HepG2 (cell line): ENCODE data around the gene B4GALT2. TPM values are rescaled to one million over a fixed set of nuclear protein-coding genes. Genes with fewer than 3 reads are reported as not detected.

Source experiments
- CENPX ChIP-seq: sonication (generic); formaldehyde crosslinking; IDR thresholded peaks from 2 replicates; pipeline ENCODE4 v1.9.0; 2021; ENCODE audit warnings: mild to moderate bottlenecking, missing genetic modification reagents, moderate library complexity
- FOXA3 ChIP-seq: IDR thresholded peaks from 2 replicates; pipeline ENCODE4 v1.6.1; 2016; ENCODE audit warnings: missing genetic modification reagents, missing compliant biosample characterization
- HCFC1 ChIP-seq: fragments of 150-350 bp; IDR thresholded peaks from 2 replicates; pipeline ENCODE4 v1.6.1; 2014; ENCODE audit warnings: low read depth, low read length
- MIER2 ChIP-seq: IDR thresholded peaks from 2 replicates; pipeline ENCODE4 v1.6.1; 2016; ENCODE audit warnings: missing biosample characterization, missing genetic modification reagents
- POLR2AphosphoS5 ChIP-seq: IDR thresholded peaks from 2 replicates; pipeline ENCODE4 v1.6.1; 2012; ENCODE audit warnings: low read depth, low read length
- ZFP1 ChIP-seq: IDR thresholded peaks from 2 replicates; pipeline ENCODE4 v1.6.1; 2016
- ZNF552 ChIP-seq: sonication (generic); formaldehyde crosslinking; IDR thresholded peaks from 2 replicates; pipeline ENCODE4 v1.9.0; 2022; ENCODE audit warnings: missing genetic modification reagents, mild to moderate bottlenecking, borderline replicate concordance
- ZNF660 ChIP-seq: sonication (generic); formaldehyde crosslinking; IDR thresholded peaks from 2 replicates; pipeline ENCODE4 v1.5.1; 2020; ENCODE audit warnings: mild to moderate bottlenecking, low read depth, missing genetic modification reagents, borderline replicate concordance
- ZNF713 ChIP-seq: sonication (generic); formaldehyde crosslinking; IDR thresholded peaks from 2 replicates; pipeline ENCODE4 v1.4.0; 2020; ENCODE audit warnings: mild to moderate bottlenecking, missing genetic modification reagents
- polyA plus RNA-seq, 8 experiments: library from polyadenylated mRNA; depleted of rRNA in 3 of 8; stranded (reverse) in 7 of 8; unstranded in 1 of 8; fragments of >200 nt; fragmentation: Illumina TruSeq in 4 of 8; extraction: Trizol in 4 of 8; gene quantifications; 2 replicates each; pipeline versions ENCODE4 v1.2.1 to v1.2.3, GENCODE V29; 2011 to 2016; ENCODE audit warnings: low read depth in 4 of 8, missing spikeins in 1 of 8, mixed read lengths in 1 of 8; ENCODE audit not compliant: insufficient read depth in 1 of 8
- total RNA-seq, 5 experiments: library from RNA; depleted of rRNA; stranded (reverse); fragments of >200 nt; fragmentation: Illumina TruSeq; extraction: Trizol; gene quantifications; 2 replicates each; pipeline ENCODE4 v1.2.3, GENCODE V29; 2016; ENCODE audit warnings: low read depth in 1 of 5
- TF ChIP-seq, protein P1 (sequence below): sonication (generic); formaldehyde crosslinking; IDR thresholded peaks from 2 replicates; pipeline ENCODE4 v1.5.1; 2020; ENCODE audit warnings: mild to moderate bottlenecking, missing genetic modification reagents, moderate library complexity
- TF ChIP-seq, protein P2 (sequence below): sonication (generic); formaldehyde crosslinking; IDR thresholded peaks from 2 replicates; pipeline ENCODE4 v1.5.0; 2020; ENCODE audit warnings: missing genetic modification reagents, mild to moderate bottlenecking, borderline replicate concordance
- TF ChIP-seq, protein P3 (sequence below): sonication (generic); formaldehyde crosslinking; IDR thresholded peaks from 2 replicates; pipeline ENCODE4 v1.4.0; 2020; ENCODE audit warnings: missing genetic modification reagents
- TF ChIP-seq, protein P4 (sequence below): sonication (generic); formaldehyde crosslinking; IDR thresholded peaks from 2 replicates; pipeline ENCODE4 v1.5.0; 2020; ENCODE audit warnings: mild to moderate bottlenecking, missing genetic modification reagents
- TF ChIP-seq, protein P5 (sequence below): sonication (generic); formaldehyde crosslinking; IDR thresholded peaks from 2 replicates; pipeline ENCODE4 v1.8.0; 2023; ENCODE audit warnings: mild to moderate bottlenecking, missing genetic modification reagents
- TF ChIP-seq, protein P6 (sequence below): conservative IDR thresholded peaks from 2 replicates; pipeline ENCODE4 v1.6.1; 2018; ENCODE audit warnings: missing genetic modification reagents
- TF ChIP-seq, protein P7 (sequence below): IDR thresholded peaks from 2 replicates; pipeline ENCODE4 v1.6.1; 2018; ENCODE audit warnings: missing genetic modification reagents

B4GALT2 gene
- total and polyA plus RNA-seq, 2 of the 13 experiments (the other 11 are each of a cell fraction or from before 2014, with no cell fraction given) = 41.9 to 78.0 TPM

DNA sequence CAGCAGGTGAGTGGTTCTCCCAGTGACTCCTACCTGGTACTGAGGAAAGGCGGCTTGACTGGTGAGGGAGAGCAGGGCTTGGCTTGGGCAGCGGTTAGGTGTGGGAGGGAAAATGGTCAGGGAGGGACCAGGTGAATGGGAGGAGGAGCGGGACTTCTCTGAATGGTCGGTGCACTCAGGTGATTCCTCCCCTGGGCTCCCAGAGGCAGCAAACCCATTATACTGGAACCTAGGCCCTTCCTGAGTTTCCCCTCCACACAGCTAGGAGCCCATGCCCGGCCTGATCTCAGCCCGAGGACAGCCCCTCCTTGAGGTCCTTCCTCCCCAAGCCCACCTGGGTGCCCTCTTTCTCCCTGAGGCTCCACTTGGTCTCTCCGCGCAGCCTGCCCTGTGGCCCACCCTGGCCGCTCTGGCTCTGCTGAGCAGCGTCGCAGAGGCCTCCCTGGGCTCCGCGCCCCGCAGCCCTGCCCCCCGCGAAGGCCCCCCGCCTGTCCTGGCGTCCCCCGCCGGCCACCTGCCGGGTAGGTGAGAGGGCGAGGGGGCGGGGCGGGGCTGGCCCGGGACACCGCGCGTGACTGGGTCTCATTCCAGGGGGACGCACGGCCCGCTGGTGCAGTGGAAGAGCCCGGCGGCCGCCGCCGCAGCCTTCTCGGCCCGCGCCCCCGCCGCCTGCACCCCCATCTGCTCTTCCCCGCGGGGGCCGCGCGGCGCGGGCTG is 43.1 kb upstream of the B4GALT2 start (continued):
- TF ChIP-seq, protein P1, sequence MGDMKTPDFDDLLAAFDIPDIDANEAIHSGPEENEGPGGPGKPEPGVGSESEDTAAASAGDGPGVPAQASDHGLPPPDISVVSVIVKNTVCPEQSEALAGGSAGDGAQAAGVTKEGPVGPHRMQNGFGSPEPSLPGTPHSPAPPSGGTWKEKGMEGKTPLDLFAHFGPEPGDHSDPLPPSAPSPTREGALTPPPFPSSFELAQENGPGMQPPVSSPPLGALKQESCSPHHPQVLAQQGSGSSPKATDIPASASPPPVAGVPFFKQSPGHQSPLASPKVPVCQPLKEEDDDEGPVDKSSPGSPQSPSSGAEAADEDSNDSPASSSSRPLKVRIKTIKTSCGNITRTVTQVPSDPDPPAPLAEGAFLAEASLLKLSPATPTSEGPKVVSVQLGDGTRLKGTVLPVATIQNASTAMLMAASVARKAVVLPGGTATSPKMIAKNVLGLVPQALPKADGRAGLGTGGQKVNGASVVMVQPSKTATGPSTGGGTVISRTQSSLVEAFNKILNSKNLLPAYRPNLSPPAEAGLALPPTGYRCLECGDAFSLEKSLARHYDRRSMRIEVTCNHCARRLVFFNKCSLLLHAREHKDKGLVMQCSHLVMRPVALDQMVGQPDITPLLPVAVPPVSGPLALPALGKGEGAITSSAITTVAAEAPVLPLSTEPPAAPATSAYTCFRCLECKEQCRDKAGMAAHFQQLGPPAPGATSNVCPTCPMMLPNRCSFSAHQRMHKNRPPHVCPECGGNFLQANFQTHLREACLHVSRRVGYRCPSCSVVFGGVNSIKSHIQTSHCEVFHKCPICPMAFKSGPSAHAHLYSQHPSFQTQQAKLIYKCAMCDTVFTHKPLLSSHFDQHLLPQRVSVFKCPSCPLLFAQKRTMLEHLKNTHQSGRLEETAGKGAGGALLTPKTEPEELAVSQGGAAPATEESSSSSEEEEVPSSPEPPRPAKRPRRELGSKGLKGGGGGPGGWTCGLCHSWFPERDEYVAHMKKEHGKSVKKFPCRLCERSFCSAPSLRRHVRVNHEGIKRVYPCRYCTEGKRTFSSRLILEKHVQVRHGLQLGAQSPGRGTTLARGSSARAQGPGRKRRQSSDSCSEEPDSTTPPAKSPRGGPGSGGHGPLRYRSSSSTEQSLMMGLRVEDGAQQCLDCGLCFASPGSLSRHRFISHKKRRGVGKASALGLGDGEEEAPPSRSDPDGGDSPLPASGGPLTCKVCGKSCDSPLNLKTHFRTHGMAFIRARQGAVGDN (CRISPR knock-in tag) = peak; percentile 24; the same call in 1 of the 2 replicates
- TF ChIP-seq, protein P2, sequence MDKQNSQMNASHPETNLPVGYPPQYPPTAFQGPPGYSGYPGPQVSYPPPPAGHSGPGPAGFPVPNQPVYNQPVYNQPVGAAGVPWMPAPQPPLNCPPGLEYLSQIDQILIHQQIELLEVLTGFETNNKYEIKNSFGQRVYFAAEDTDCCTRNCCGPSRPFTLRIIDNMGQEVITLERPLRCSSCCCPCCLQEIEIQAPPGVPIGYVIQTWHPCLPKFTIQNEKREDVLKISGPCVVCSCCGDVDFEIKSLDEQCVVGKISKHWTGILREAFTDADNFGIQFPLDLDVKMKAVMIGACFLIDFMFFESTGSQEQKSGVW = no peak
- TF ChIP-seq, protein P3, sequence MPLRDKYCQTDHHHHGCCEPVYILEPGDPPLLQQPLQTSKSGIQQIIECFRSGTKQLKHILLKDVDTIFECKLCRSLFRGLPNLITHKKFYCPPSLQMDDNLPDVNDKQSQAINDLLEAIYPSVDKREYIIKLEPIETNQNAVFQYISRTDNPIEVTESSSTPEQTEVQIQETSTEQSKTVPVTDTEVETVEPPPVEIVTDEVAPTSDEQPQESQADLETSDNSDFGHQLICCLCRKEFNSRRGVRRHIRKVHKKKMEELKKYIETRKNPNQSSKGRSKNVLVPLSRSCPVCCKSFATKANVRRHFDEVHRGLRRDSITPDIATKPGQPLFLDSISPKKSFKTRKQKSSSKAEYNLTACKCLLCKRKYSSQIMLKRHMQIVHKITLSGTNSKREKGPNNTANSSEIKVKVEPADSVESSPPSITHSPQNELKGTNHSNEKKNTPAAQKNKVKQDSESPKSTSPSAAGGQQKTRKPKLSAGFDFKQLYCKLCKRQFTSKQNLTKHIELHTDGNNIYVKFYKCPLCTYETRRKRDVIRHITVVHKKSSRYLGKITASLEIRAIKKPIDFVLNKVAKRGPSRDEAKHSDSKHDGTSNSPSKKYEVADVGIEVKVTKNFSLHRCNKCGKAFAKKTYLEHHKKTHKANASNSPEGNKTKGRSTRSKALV = no peak
- TF ChIP-seq, protein P4, sequence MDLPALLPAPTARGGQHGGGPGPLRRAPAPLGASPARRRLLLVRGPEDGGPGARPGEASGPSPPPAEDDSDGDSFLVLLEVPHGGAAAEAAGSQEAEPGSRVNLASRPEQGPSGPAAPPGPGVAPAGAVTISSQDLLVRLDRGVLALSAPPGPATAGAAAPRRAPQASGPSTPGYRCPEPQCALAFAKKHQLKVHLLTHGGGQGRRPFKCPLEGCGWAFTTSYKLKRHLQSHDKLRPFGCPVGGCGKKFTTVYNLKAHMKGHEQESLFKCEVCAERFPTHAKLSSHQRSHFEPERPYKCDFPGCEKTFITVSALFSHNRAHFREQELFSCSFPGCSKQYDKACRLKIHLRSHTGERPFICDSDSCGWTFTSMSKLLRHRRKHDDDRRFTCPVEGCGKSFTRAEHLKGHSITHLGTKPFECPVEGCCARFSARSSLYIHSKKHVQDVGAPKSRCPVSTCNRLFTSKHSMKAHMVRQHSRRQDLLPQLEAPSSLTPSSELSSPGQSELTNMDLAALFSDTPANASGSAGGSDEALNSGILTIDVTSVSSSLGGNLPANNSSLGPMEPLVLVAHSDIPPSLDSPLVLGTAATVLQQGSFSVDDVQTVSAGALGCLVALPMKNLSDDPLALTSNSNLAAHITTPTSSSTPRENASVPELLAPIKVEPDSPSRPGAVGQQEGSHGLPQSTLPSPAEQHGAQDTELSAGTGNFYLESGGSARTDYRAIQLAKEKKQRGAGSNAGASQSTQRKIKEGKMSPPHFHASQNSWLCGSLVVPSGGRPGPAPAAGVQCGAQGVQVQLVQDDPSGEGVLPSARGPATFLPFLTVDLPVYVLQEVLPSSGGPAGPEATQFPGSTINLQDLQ (CRISPR knock-in tag) = no peak
- no peak for TF ChIP-seq POLR2AphosphoS5
- TF ChIP-seq MIER2 (CRISPR knock-in tag) = no peak
- no peak for TF ChIP-seq ZNF552
- TF ChIP-seq ZNF660 (CRISPR knock-in tag) = no peak
- TF ChIP-seq, protein P5, sequence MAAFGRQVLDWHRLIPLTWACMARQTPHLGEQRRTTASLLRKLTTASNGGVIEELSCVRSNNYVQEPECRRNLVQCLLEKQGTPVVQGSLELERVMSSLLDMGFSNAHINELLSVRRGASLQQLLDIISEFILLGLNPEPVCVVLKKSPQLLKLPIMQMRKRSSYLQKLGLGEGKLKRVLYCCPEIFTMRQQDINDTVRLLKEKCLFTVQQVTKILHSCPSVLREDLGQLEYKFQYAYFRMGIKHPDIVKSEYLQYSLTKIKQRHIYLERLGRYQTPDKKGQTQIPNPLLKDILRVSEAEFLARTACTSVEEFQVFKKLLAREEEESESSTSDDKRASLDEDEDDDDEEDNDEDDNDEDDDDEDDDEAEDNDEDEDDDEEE = no peak
- TF ChIP-seq, protein P6, sequence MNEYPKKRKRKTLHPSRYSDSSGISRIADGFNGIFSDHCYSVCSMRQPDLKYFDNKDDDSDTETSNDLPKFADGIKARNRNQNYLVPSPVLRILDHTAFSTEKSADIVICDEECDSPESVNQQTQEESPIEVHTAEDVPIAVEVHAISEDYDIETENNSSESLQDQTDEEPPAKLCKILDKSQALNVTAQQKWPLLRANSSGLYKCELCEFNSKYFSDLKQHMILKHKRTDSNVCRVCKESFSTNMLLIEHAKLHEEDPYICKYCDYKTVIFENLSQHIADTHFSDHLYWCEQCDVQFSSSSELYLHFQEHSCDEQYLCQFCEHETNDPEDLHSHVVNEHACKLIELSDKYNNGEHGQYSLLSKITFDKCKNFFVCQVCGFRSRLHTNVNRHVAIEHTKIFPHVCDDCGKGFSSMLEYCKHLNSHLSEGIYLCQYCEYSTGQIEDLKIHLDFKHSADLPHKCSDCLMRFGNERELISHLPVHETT (CRISPR knock-in tag) = no peak
- no peak for TF ChIP-seq FOXA3 (CRISPR knock-in tag)
- no peak for TF ChIP-seq CENPX (CRISPR knock-in tag)
- TF ChIP-seq, protein P7, sequence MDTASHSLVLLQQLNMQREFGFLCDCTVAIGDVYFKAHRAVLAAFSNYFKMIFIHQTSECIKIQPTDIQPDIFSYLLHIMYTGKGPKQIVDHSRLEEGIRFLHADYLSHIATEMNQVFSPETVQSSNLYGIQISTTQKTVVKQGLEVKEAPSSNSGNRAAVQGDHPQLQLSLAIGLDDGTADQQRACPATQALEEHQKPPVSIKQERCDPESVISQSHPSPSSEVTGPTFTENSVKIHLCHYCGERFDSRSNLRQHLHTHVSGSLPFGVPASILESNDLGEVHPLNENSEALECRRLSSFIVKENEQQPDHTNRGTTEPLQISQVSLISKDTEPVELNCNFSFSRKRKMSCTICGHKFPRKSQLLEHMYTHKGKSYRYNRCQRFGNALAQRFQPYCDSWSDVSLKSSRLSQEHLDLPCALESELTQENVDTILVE = no peak
- no peak for TF ChIP-seq HCFC1
- TF ChIP-seq ZFP1 (CRISPR knock-in tag) = no peak
- no peak for TF ChIP-seq ZNF713
